ENCODE results near the gene TARDBP.

GRCh38 chr1:11053758-11054137 is 41.3 kb downstream of the TARDBP start:
- no peak for TF ChIP-seq CTCF (IDR thresholded peaks at IDR 0.05)
- TF ChIP-seq POLR2A (IDR thresholded peaks at IDR 0.05), result no peak
